Measurements from ENCODE around the gene SF3B6. TPM values are rescaled to one million over a fixed set of nuclear protein-coding genes. Genes with fewer than 3 reads are reported as not detected.

SF3B6 gene
- total RNA-seq, 1 experiment from 2014 or later, result 117 TPM

GRCh38 chr2:24073816-24074215, 2.3 kb downstream of the SF3B6 start (continued):
- TF ChIP-seq, protein P1, sequence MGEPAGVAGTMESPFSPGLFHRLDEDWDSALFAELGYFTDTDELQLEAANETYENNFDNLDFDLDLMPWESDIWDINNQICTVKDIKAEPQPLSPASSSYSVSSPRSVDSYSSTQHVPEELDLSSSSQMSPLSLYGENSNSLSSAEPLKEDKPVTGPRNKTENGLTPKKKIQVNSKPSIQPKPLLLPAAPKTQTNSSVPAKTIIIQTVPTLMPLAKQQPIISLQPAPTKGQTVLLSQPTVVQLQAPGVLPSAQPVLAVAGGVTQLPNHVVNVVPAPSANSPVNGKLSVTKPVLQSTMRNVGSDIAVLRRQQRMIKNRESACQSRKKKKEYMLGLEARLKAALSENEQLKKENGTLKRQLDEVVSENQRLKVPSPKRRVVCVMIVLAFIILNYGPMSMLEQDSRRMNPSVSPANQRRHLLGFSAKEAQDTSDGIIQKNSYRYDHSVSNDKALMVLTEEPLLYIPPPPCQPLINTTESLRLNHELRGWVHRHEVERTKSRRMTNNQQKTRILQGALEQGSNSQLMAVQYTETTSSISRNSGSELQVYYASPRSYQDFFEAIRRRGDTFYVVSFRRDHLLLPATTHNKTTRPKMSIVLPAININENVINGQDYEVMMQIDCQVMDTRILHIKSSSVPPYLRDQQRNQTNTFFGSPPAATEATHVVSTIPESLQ (CRISPR knock-in tag; IDR thresholded peaks at IDR 0.05), result no peak
- no peak for TF ChIP-seq PREB (CRISPR knock-in tag; IDR thresholded peaks at IDR 0.05; ENCODE audit: borderline replicate concordance)

GRCh38 chr2:24072259-24072658, 3.9 kb downstream of the SF3B6 start:
- Mint-ChIP-seq H3K36me3 (peaks cover 39% of the 10 kb centered on the region), H3K27ac (no peak overlapping the region), H3K9me3 (no peaks in the 10 kb centered on the region), H3K27me3 (ENCODE audit: low read depth) (no peaks in the 10 kb centered on the region), H3K4me1 (peaks cover 12% of the 10 kb centered on the region), H3K4me3 (no peak overlapping the region)
- ATAC-seq (no peak), DNase-seq (ENCODE audit: low spot score) (no peak)
- TF ChIP-seq MYBL2 (CRISPR knock-in tag; IDR thresholded peaks at IDR 0.05) (no peak), ETV6 (CRISPR knock-in tag; IDR thresholded peaks at IDR 0.05) (no peak), GTF2I (CRISPR knock-in tag; conservative IDR thresholded peaks at IDR 0.05) (no peak), ZNF121 (CRISPR knock-in tag; IDR thresholded peaks at IDR 0.05) (no peak), CTCF (IDR thresholded peaks at IDR 0.05) (no peak), NFYB (CRISPR knock-in tag; conservative IDR thresholded peaks at IDR 0.05; ENCODE audit: low read depth) (no peak), CREM (CRISPR knock-in tag; IDR thresholded peaks at IDR 0.05) (no peak), MXD4 (CRISPR knock-in tag; IDR thresholded peaks at IDR 0.05; ENCODE audit: borderline replicate concordance) (no peak), NR1H2 (CRISPR knock-in tag; IDR thresholded peaks at IDR 0.05) (no peak), ZNF396 (CRISPR knock-in tag; IDR thresholded peaks at IDR 0.05; ENCODE audit: borderline replicate concordance) (no peak), SOX15 (CRISPR knock-in tag; IDR thresholded peaks at IDR 0.05) (no peak), HMGXB4 (CRISPR knock-in tag; IDR thresholded peaks at IDR 0.05) (no peak), PREB (CRISPR knock-in tag; IDR thresholded peaks at IDR 0.05; ENCODE audit: borderline replicate concordance) (no peak), ATF3 (CRISPR knock-in tag; conservative IDR thresholded peaks at IDR 0.05) (no peak), JUN (CRISPR knock-in tag; IDR thresholded peaks at IDR 0.05) (no peak), EMX1 (CRISPR knock-in tag; IDR thresholded peaks at IDR 0.05) (no peak)
- TF ChIP-seq, protein P2, sequence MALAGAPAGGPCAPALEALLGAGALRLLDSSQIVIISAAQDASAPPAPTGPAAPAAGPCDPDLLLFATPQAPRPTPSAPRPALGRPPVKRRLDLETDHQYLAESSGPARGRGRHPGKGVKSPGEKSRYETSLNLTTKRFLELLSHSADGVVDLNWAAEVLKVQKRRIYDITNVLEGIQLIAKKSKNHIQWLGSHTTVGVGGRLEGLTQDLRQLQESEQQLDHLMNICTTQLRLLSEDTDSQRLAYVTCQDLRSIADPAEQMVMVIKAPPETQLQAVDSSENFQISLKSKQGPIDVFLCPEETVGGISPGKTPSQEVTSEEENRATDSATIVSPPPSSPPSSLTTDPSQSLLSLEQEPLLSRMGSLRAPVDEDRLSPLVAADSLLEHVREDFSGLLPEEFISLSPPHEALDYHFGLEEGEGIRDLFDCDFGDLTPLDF (CRISPR knock-in tag; IDR thresholded peaks at IDR 0.05), result no peak
- TF ChIP-seq, protein P3, sequence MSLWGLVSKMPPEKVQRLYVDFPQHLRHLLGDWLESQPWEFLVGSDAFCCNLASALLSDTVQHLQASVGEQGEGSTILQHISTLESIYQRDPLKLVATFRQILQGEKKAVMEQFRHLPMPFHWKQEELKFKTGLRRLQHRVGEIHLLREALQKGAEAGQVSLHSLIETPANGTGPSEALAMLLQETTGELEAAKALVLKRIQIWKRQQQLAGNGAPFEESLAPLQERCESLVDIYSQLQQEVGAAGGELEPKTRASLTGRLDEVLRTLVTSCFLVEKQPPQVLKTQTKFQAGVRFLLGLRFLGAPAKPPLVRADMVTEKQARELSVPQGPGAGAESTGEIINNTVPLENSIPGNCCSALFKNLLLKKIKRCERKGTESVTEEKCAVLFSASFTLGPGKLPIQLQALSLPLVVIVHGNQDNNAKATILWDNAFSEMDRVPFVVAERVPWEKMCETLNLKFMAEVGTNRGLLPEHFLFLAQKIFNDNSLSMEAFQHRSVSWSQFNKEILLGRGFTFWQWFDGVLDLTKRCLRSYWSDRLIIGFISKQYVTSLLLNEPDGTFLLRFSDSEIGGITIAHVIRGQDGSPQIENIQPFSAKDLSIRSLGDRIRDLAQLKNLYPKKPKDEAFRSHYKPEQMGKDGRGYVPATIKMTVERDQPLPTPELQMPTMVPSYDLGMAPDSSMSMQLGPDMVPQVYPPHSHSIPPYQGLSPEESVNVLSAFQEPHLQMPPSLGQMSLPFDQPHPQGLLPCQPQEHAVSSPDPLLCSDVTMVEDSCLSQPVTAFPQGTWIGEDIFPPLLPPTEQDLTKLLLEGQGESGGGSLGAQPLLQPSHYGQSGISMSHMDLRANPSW (CRISPR knock-in tag; conservative IDR thresholded peaks at IDR 0.05; ENCODE audit: low read depth), result no peak
- TF ChIP-seq, protein P4, sequence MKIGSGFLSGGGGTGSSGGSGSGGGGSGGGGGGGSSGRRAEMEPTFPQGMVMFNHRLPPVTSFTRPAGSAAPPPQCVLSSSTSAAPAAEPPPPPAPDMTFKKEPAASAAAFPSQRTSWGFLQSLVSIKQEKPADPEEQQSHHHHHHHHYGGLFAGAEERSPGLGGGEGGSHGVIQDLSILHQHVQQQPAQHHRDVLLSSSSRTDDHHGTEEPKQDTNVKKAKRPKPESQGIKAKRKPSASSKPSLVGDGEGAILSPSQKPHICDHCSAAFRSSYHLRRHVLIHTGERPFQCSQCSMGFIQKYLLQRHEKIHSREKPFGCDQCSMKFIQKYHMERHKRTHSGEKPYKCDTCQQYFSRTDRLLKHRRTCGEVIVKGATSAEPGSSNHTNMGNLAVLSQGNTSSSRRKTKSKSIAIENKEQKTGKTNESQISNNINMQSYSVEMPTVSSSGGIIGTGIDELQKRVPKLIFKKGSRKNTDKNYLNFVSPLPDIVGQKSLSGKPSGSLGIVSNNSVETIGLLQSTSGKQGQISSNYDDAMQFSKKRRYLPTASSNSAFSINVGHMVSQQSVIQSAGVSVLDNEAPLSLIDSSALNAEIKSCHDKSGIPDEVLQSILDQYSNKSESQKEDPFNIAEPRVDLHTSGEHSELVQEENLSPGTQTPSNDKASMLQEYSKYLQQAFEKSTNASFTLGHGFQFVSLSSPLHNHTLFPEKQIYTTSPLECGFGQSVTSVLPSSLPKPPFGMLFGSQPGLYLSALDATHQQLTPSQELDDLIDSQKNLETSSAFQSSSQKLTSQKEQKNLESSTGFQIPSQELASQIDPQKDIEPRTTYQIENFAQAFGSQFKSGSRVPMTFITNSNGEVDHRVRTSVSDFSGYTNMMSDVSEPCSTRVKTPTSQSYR (CRISPR knock-in tag; IDR thresholded peaks at IDR 0.05), result no peak
- ChIA-PET POLR2A (no interaction called here), CTCF (interaction anchor here (2.2 kb wide), 1 partner anchor 12 kb away, joined by 13 read pairs; the partner anchor contains the start of gene TP53I3)

All from WTC11 (cell line).